ENCODE results near the gene CPNE2. TPM values are rescaled to one million over a fixed set of nuclear protein-coding genes. Genes with fewer than 3 reads are reported as not detected.
A peak's percentile ranks its signal among the peaks of the same experiment; 100 is the strongest.

Gene CPNE2
- total RNA-seq, 6 donors from 2014 or later, result 39.4 to 58.7 (median 53.1) TPM

DNA sequence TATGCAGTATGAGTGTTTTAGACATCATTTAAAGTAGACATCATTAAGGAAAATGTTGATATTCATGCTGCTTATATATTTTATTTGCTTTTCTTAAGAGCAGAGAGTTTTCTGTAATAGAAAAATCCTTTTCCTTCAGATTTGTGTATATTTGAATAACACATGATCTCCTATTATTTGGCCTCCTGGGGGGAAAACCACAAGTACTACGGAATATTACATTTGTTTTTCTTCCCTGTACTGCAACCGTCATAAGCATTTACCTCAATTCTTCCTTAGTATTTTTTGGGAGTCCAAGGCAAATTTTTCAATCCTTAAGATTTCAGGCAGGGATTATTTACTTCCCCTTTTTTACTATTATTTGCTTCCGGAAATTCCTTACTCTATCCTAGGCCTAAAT lies 99.8 kb downstream of the CPNE2 start:
- Histone ChIP-seq H3K4me3 (no peak overlapping the region), H3K36me3 (peaks cover 0 to 3% (median 0%) of the 10 kb centered on the region in 4 donors), H3K9me3 (no peaks in the 10 kb centered on the region), H3K27ac (no peak overlapping the region), H3K27me3 (no peaks in the 10 kb centered on the region), H3K4me1 (peaks cover 34 to 50% (median 41%) of the 10 kb centered on the region in 4 donors)
- ATAC-seq (ENCODE audit: low FRiP score in 2 of 2) (no peak), DNase-seq (no peak)
- 65 to 71% methylated on average over 3 of the region's 3 CpGs for WGBS, 2 donors
- TF ChIP-seq EP300 (IDR thresholded peaks at IDR 0.05) (no peak), POLR2AphosphoS5 (IDR thresholded peaks at IDR 0.05) (no peak), POLR2A (IDR thresholded peaks at IDR 0.05) (no peak), CTCF (IDR thresholded peaks at IDR 0.05) (no peak)

DNA sequence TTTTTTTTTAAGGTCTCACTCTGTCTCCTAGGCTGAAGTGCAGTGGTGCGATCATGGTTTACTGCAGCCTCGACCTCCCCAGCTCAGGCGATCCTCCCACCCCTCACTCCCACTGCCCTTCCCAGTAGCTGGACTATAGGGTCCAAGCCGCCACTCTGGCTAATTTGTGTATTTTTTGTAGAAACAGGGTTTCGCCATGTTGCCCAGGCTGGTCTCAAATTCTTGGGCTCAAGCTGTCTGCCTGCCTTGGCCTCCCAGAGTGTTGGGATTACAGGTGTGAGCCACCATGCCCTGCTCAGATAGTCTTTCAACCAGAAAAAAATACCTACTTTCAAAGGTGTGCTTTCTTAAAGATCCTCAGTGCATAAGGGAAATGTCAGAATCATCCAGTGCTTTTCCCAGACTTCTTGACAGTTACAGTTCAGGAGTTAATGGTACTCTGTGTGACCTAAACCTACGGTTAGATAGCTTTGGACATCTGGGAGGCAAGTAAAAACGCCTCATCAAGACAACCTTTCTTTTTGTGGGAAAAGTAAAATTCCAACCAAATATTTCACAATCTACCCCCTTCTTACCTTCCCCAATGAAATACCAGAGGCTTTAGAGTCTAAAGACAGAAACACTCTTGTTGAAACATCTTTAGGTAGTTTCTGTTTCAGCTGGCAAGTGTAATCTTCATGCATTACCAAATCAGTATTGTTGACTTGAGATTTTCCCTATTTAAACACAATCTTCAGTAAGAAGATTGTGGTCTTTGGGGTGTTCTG lies 100.5 kb downstream of the CPNE2 start:
- Histone ChIP-seq H3K27ac (no peak overlapping the region), H3K36me3 (peaks cover 0 to 3% (median 0%) of the 10 kb centered on the region in 4 donors), H3K27me3 (no peaks in the 10 kb centered on the region), H3K4me3 (no peak overlapping the region), H3K4me1 (peaks cover 27 to 43% (median 35%) of the 10 kb centered on the region in 4 donors), H3K9me3 (no peaks in the 10 kb centered on the region)
- ATAC-seq (ENCODE audit: low FRiP score in 2 of 2) (no peak), DNase-seq (no peak)
- WGBS, 2 donors, result 74 to 78% methylated on average over 7 of the region's 7 CpGs
- TF ChIP-seq EP300 (IDR thresholded peaks at IDR 0.05), result no peak

DNA sequence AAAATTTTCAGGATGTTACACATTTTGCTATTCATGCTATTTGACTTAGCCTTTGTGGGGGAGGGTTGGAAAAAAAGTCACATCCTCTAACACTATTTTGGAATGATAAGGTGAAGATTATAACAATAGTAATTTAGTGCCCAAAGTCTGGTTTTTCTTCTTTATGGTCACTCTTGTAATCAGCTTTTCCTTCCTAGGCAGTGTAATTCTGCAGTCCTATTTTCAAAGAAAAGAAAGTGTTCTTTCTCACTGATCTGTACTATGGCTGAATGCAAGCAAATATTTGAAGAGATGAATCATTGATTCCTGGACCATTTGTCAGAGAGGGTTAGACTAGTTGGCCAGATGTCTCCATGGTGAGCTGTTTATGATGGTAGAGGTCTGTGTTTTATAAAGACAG lies 102.1 kb downstream of the CPNE2 start:
- no peak overlapping the region for H3K27ac ChIP-seq
- peaks cover 18 to 35% (median 33%) of the 10 kb centered on the region in 4 donors for H3K4me1 ChIP-seq
- DNase-seq (no peak), ATAC-seq (ENCODE audit: low FRiP score in 2 of 2) (peak; percentile 53 to 83)
- no peaks in the 10 kb centered on the region for H3K9me3 ChIP-seq
- H3K36me3 ChIP-seq, result peaks cover 0 to 3% (median 0%) of the 10 kb centered on the region in 4 donors
- TF ChIP-seq EP300 (IDR thresholded peaks at IDR 0.05) (no peak), CTCF (IDR thresholded peaks at IDR 0.05) (no peak), POLR2A (IDR thresholded peaks at IDR 0.05) (no peak), POLR2AphosphoS5 (IDR thresholded peaks at IDR 0.05) (no peak)
- no peaks in the 10 kb centered on the region for H3K27me3 ChIP-seq
- H3K4me3 ChIP-seq, result no peak overlapping the region

DNA sequence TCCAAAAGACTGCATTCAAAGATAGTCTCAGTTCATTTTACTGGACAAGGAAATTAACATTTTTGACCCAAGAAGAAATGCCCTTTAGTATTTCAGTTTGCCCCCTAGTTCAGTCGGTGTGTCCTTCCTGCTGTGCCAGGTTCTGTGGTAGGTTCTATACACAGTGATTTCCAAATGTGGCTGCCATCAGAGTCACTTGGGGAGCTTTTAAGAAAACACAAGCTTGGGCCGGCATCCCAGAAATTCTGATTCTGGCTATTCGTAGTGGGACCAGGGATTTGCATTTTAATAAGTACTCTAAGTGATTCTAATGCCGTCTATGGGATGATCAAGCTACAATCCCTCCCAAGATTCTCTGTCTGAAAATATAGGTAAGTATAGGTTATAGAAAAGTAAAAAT lies 103.9 kb downstream of the CPNE2 start:
- TF ChIP-seq POLR2A (IDR thresholded peaks at IDR 0.05) (no peak), POLR2AphosphoS5 (IDR thresholded peaks at IDR 0.05) (no peak), EP300 (IDR thresholded peaks at IDR 0.05) (no peak), CTCF (IDR thresholded peaks at IDR 0.05) (no peak)
- no peaks in the 10 kb centered on the region for H3K9me3 ChIP-seq
- ATAC-seq (ENCODE audit: low FRiP score in 2 of 2) (no peak), DNase-seq (no peak)
- WGBS, 2 donors, result 79 to 81% methylated on average over 4 of the region's 4 CpGs
- H3K27me3 ChIP-seq, result no peaks in the 10 kb centered on the region
- peaks cover 10 to 19% (median 16%) of the 10 kb centered on the region in 4 donors for H3K4me1 ChIP-seq
- no peak overlapping the region for H3K4me3 ChIP-seq
- H3K27ac ChIP-seq, result no peak overlapping the region
- no peaks in the 10 kb centered on the region for H3K36me3 ChIP-seq

DNA sequence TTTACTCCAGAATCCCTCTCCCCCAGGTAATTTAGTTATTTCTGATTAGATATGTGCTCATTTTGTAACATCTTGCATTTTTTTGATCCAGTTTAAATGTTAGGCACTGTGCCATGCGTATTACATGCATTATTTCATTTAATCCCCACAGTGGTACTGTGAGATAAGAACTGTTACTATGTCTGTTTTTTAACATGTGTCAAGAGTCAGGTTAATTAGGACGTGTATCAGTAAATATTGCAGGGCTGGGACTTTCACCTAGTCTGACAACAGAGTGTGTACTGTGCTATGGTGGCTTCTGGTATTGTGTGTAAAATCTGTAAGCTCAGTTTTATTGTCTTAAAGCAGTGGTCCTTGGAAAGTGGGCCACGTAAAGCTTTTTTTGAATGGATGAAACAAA lies 104.4 kb downstream of the CPNE2 start:
- Histone ChIP-seq H3K9me3 (no peaks in the 10 kb centered on the region), H3K4me3 (no peak overlapping the region), H3K36me3 (no peaks in the 10 kb centered on the region), H3K27ac (no peak overlapping the region), H3K4me1 (peaks cover 7 to 19% (median 14%) of the 10 kb centered on the region in 4 donors), H3K27me3 (no peaks in the 10 kb centered on the region)
- TF ChIP-seq POLR2A (IDR thresholded peaks at IDR 0.05) (no peak), EP300 (IDR thresholded peaks at IDR 0.05) (no peak), CTCF (IDR thresholded peaks at IDR 0.05) (no peak), POLR2AphosphoS5 (IDR thresholded peaks at IDR 0.05) (no peak)
- ATAC-seq (ENCODE audit: low FRiP score in 2 of 2), result no peak
- DNase-seq, result no peak
- 75 to 79% methylated on average over 3 of the region's 3 CpGs for WGBS, 2 donors

Other genes with a start within 250 kb of the CPNE2 start
- under 1 TPM in 2 of 6 donors, not detected in 4; 0.06 to 0.61 TPM for gene SLC12A3, start 227.4 kb upstream of the CPNE2 start, total RNA-seq
- 100 to 1,000 TPM in 5 of 6 donors, 10 to 100 TPM in 1; 81.0 to 283 (median 196) TPM for gene HERPUD1, start 160.4 kb upstream of the CPNE2 start, total RNA-seq
- gene CETP, start 130.6 kb upstream of the CPNE2 start, total RNA-seq, result 1 to 10 TPM in 1 of 6 donors, under 1 TPM in 4, not detected in 1; 0.29 to 1.5 (median 0.91) TPM
- gene NLRC5, start 103.0 kb upstream of the CPNE2 start, total RNA-seq, result 100 to 1,000 TPM in 2 of 6 donors, 10 to 100 TPM in 4; 29.2 to 361 (median 52.7) TPM
- 100 to 1,000 TPM in 1 of 6 donors, 10 to 100 TPM in 5; 49.9 to 113 (median 75.2) TPM for gene PSME3IP1, start 93.5 kb downstream of the CPNE2 start, total RNA-seq
- 100 to 1,000 TPM in 1 of 6 donors, 10 to 100 TPM in 5; 26.9 to 102 (median 30.3) TPM for gene RSPRY1, start 93.7 kb downstream of the CPNE2 start, total RNA-seq
- 10 to 100 TPM; 18.9 to 74.9 (median 54.2) TPM for gene ARL2BP, start 152.7 kb downstream of the CPNE2 start, total RNA-seq
- 100 to 1,000 TPM in 4 of 6 donors, 10 to 100 TPM in 2; 38.8 to 184 (median 114) TPM for gene PLLP, start 192.1 kb downstream of the CPNE2 start, total RNA-seq

Measured in upper lobe of left lung (tissue), 6 donors.